WTC11 (cell line): ENCODE results near the gene TAMALIN. TPM values are rescaled to one million over a fixed set of nuclear protein-coding genes. Genes with fewer than 3 reads are reported as not detected.

ENCODE experiments used
- ATAC-seq: fragments of 200-7000 bp; cut with Tn5 transposase; 2 replicates; pipeline ENCODE4 v1.10.0; 2021; ENCODE audit warnings: mild to moderate bottlenecking, moderate library complexity
- CTCF ChIA-PET: fragments of 300-600 bp; sonication (Branson Sonifier 250); formaldehyde crosslinking; loops from one replicate; lab custom pipeline; 2021; ENCODE audit warnings: antibody characterized with exemption; lab: Charles Lee
- POLR2A ChIA-PET: fragments of 350-600 bp; sonication (Branson Sonifier 250); formaldehyde crosslinking; loops from one replicate; lab custom pipeline; 2021; ENCODE audit warnings: antibody characterized with exemption; lab: Charles Lee
- DNase-seq: peaks from one replicate; pipeline ENCODE4 v3.0.0; 2021; ENCODE audit warnings: low spot score
- H3K27ac Mint-ChIP-seq: 2 replicates; pipeline ENCODE4 v1.8.0; 2021; ENCODE audit warnings: mixed read lengths
- H3K27me3 Mint-ChIP-seq: 2 replicates; pipeline ENCODE4 v1.8.0; 2021; ENCODE audit warnings: low read depth, mild to moderate bottlenecking, moderate library complexity, mixed read lengths
- H3K36me3 Mint-ChIP-seq: 2 replicates; pipeline ENCODE4 v1.8.0; 2021; ENCODE audit warnings: mixed read lengths
- H3K4me1 Mint-ChIP-seq: 2 replicates; pipeline ENCODE4 v1.8.0; 2022; ENCODE audit warnings: mixed read lengths
- H3K4me3 Mint-ChIP-seq: 2 replicates; pipeline ENCODE4 v1.8.0; 2021; ENCODE audit warnings: mild to moderate bottlenecking, moderate library complexity, mixed read lengths
- H3K9me3 Mint-ChIP-seq: 2 replicates; pipeline ENCODE4 v1.8.0; 2021; ENCODE audit warnings: mixed read lengths
- GRHL2 ChIP-seq: fragments of 250-450 bp; sonication (Bioruptor Pico); IDR thresholded peaks from 2 replicates; pipeline ENCODE4 v1.8.0; 2022; ENCODE audit warnings: mild to moderate bottlenecking, moderate library complexity; ENCODE audit not compliant: insufficient replicate concordance, severe bottlenecking
- GTF2I ChIP-seq: fragments of 250-450 bp; sonication (Bioruptor Pico); conservative IDR thresholded peaks from 2 replicates; pipeline ENCODE4 v1.4.0; 2021; ENCODE audit warnings: mild to moderate bottlenecking
- RORB ChIP-seq: fragments of 250-450 bp; sonication (Bioruptor Pico); IDR thresholded peaks from 2 replicates; pipeline ENCODE4 v1.9.0; 2021; ENCODE audit warnings: mild to moderate bottlenecking
- total RNA-seq: library from RNA; stranded (reverse); gene quantifications from 3 replicates; pipeline ENCODE4 v1.2.3, GENCODE V29; 2021
- TF ChIP-seq, protein P1 (sequence below): sonication (generic); formaldehyde crosslinking; IDR thresholded peaks from 2 replicates; pipeline ENCODE4 v1.8.1; 2022; ENCODE audit warnings: mild to moderate bottlenecking, missing genetic modification reagents, moderate library complexity, borderline replicate concordance
- TF ChIP-seq, protein P2 (sequence below): sonication (generic); formaldehyde crosslinking; IDR thresholded peaks from 2 replicates; pipeline ENCODE4 v1.8.0; 2022; ENCODE audit warnings: mild to moderate bottlenecking, missing genetic modification reagents
- TF ChIP-seq, protein P3 (sequence below): sonication (generic); formaldehyde crosslinking; IDR thresholded peaks from 2 replicates; pipeline ENCODE4 v1.8.1; 2022; ENCODE audit warnings: low read depth, missing genetic modification reagents, borderline replicate concordance
- TF ChIP-seq, protein P4 (sequence below): fragments of 250-450 bp; sonication (Bioruptor Pico); IDR thresholded peaks from 2 replicates; pipeline ENCODE4 v1.9.0; 2021; ENCODE audit warnings: mild to moderate bottlenecking, borderline replicate concordance
- TF ChIP-seq, protein P5 (sequence below): sonication (generic); formaldehyde crosslinking; IDR thresholded peaks from 2 replicates; pipeline ENCODE4 v1.8.0; 2023; ENCODE audit warnings: missing genetic modification reagents, mild to moderate bottlenecking, borderline replicate concordance
- TF ChIP-seq, protein P6 (sequence below): sonication (generic); formaldehyde crosslinking; IDR thresholded peaks from 2 replicates; pipeline ENCODE4 v1.8.0; 2022; ENCODE audit warnings: mild to moderate bottlenecking, missing genetic modification reagents

Gene TAMALIN
- total RNA-seq, 1 experiment from 2014 or later, result 6.1 TPM

DNA sequence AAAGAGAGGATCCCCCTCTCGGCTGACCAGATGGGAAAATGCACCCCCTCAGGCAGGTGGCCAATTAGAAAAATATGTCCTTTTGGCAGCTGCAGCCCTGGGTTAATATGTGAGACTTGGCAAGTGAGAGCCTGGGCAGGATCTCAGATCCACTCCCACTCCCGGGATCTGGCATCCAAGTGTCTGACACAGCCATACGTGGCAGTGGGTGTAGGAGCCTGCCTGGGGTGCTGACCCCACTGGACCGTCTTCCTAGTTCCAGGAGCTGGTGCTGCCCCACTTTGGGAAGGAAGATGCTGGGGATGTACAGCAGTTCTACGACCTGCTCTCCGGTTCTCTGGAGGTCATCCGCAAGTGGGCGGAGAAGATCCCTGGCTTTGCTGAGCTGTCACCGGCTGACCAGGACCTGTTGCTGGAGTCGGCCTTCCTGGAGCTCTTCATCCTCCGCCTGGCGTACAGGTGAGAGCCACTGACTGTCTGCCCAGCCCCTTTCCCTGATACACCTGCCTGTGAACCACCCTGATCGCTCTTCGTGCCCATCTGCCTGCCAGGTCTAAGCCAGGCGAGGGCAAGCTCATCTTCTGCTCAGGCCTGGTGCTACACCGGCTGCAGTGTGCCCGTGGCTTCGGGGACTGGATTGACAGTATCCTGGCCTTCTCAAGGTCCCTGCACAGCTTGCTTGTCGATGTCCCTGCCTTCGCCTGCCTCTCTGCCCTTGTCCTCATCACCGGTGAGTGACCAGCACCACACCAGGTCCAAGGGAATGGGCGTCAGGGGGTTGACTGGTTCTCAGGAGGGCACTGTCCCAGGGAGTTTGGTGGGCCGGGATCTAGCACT is 50.3 kb downstream of the TAMALIN start:
- no peak overlapping the region for H3K27ac Mint-ChIP-seq
- TF ChIP-seq, protein P1, sequence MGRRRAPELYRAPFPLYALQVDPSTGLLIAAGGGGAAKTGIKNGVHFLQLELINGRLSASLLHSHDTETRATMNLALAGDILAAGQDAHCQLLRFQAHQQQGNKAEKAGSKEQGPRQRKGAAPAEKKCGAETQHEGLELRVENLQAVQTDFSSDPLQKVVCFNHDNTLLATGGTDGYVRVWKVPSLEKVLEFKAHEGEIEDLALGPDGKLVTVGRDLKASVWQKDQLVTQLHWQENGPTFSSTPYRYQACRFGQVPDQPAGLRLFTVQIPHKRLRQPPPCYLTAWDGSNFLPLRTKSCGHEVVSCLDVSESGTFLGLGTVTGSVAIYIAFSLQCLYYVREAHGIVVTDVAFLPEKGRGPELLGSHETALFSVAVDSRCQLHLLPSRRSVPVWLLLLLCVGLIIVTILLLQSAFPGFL (CRISPR knock-in tag), result no peak
- TF ChIP-seq GTF2I (CRISPR knock-in tag) (no peak), GRHL2 (CRISPR knock-in tag) (no peak), RORB (CRISPR knock-in tag) (no peak)
- TF ChIP-seq, protein P2, sequence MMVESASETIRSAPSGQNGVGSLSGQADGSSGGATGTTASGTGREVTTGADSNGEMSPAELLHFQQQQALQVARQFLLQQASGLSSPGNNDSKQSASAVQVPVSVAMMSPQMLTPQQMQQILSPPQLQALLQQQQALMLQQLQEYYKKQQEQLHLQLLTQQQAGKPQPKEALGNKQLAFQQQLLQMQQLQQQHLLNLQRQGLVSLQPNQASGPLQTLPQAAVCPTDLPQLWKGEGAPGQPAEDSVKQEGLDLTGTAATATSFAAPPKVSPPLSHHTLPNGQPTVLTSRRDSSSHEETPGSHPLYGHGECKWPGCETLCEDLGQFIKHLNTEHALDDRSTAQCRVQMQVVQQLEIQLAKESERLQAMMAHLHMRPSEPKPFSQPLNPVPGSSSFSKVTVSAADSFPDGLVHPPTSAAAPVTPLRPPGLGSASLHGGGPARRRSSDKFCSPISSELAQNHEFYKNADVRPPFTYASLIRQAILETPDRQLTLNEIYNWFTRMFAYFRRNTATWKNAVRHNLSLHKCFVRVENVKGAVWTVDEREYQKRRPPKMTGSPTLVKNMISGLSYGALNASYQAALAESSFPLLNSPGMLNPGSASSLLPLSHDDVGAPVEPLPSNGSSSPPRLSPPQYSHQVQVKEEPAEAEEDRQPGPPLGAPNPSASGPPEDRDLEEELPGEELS (CRISPR knock-in tag), result no peak
- TF ChIP-seq, protein P3, sequence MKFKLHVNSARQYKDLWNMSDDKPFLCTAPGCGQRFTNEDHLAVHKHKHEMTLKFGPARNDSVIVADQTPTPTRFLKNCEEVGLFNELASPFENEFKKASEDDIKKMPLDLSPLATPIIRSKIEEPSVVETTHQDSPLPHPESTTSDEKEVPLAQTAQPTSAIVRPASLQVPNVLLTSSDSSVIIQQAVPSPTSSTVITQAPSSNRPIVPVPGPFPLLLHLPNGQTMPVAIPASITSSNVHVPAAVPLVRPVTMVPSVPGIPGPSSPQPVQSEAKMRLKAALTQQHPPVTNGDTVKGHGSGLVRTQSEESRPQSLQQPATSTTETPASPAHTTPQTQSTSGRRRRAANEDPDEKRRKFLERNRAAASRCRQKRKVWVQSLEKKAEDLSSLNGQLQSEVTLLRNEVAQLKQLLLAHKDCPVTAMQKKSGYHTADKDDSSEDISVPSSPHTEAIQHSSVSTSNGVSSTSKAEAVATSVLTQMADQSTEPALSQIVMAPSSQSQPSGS (CRISPR knock-in tag), result no peak
- TF ChIP-seq, protein P4, sequence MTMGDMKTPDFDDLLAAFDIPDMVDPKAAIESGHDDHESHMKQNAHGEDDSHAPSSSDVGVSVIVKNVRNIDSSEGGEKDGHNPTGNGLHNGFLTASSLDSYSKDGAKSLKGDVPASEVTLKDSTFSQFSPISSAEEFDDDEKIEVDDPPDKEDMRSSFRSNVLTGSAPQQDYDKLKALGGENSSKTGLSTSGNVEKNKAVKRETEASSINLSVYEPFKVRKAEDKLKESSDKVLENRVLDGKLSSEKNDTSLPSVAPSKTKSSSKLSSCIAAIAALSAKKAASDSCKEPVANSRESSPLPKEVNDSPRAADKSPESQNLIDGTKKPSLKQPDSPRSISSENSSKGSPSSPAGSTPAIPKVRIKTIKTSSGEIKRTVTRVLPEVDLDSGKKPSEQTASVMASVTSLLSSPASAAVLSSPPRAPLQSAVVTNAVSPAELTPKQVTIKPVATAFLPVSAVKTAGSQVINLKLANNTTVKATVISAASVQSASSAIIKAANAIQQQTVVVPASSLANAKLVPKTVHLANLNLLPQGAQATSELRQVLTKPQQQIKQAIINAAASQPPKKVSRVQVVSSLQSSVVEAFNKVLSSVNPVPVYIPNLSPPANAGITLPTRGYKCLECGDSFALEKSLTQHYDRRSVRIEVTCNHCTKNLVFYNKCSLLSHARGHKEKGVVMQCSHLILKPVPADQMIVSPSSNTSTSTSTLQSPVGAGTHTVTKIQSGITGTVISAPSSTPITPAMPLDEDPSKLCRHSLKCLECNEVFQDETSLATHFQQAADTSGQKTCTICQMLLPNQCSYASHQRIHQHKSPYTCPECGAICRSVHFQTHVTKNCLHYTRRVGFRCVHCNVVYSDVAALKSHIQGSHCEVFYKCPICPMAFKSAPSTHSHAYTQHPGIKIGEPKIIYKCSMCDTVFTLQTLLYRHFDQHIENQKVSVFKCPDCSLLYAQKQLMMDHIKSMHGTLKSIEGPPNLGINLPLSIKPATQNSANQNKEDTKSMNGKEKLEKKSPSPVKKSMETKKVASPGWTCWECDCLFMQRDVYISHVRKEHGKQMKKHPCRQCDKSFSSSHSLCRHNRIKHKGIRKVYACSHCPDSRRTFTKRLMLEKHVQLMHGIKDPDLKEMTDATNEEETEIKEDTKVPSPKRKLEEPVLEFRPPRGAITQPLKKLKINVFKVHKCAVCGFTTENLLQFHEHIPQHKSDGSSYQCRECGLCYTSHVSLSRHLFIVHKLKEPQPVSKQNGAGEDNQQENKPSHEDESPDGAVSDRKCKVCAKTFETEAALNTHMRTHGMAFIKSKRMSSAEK (CRISPR knock-in tag), result no peak
- TF ChIP-seq, protein P5, sequence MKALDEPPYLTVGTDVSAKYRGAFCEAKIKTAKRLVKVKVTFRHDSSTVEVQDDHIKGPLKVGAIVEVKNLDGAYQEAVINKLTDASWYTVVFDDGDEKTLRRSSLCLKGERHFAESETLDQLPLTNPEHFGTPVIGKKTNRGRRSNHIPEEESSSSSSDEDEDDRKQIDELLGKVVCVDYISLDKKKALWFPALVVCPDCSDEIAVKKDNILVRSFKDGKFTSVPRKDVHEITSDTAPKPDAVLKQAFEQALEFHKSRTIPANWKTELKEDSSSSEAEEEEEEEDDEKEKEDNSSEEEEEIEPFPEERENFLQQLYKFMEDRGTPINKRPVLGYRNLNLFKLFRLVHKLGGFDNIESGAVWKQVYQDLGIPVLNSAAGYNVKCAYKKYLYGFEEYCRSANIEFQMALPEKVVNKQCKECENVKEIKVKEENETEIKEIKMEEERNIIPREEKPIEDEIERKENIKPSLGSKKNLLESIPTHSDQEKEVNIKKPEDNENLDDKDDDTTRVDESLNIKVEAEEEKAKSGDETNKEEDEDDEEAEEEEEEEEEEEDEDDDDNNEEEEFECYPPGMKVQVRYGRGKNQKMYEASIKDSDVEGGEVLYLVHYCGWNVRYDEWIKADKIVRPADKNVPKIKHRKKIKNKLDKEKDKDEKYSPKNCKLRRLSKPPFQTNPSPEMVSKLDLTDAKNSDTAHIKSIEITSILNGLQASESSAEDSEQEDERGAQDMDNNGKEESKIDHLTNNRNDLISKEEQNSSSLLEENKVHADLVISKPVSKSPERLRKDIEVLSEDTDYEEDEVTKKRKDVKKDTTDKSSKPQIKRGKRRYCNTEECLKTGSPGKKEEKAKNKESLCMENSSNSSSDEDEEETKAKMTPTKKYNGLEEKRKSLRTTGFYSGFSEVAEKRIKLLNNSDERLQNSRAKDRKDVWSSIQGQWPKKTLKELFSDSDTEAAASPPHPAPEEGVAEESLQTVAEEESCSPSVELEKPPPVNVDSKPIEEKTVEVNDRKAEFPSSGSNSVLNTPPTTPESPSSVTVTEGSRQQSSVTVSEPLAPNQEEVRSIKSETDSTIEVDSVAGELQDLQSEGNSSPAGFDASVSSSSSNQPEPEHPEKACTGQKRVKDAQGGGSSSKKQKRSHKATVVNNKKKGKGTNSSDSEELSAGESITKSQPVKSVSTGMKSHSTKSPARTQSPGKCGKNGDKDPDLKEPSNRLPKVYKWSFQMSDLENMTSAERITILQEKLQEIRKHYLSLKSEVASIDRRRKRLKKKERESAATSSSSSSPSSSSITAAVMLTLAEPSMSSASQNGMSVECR (CRISPR knock-in tag), result no peak
- TF ChIP-seq, protein P6, sequence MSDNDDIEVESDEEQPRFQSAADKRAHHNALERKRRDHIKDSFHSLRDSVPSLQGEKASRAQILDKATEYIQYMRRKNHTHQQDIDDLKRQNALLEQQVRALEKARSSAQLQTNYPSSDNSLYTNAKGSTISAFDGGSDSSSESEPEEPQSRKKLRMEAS (CRISPR knock-in tag), result no peak
- CTCF ChIA-PET, result interaction anchor here (0.9 to 2.3 kb wide), 4 partner anchors 26 to 31 kb away, joined by 3 to 16 read pairs (median 6); no protein-coding TSS in a partner anchor

More for the DNA sequence above, 50.3 kb downstream of the TAMALIN start:
- no peak for ATAC-seq
- no peak for DNase-seq
- no peaks in the 10 kb centered on the region for H3K9me3 Mint-ChIP-seq
- POLR2A ChIA-PET, result no interaction called here
- H3K27me3 Mint-ChIP-seq, result peaks cover 6% of the 10 kb centered on the region
- H3K4me1 Mint-ChIP-seq, result peaks cover 7% of the 10 kb centered on the region
- H3K4me3 Mint-ChIP-seq, result no peak overlapping the region
- H3K36me3 Mint-ChIP-seq, result 0 out of 2 replicates have a peak, but pooled peaks cover 3% of the 10 kb centered on the region
